GM21423 (cell line): Measurements from ENCODE around the gene FAM47E.

Source experiments
- ATAC-seq: cut with Tn5 transposase; IDR thresholded peaks from one replicate; pipeline ENCODE4 v1.9.1; 2021; ENCODE audit warnings: mild to moderate bottlenecking, moderate library complexity; ENCODE audit not compliant: unreplicated experiment

FAM47E gene

GRCh38 chr4:76298227-76298626 lies 46.7 kb downstream of the FAM47E start:
- ATAC-seq = no peak

GRCh38 chr4:76300012-76300411 lies 48.5 kb downstream of the FAM47E start:
- ATAC-seq = no peak

GRCh38 chr4:76301068-76301774 lies 49.7 kb downstream of the FAM47E start:
- ATAC-seq = peak; percentile 99

DNA sequence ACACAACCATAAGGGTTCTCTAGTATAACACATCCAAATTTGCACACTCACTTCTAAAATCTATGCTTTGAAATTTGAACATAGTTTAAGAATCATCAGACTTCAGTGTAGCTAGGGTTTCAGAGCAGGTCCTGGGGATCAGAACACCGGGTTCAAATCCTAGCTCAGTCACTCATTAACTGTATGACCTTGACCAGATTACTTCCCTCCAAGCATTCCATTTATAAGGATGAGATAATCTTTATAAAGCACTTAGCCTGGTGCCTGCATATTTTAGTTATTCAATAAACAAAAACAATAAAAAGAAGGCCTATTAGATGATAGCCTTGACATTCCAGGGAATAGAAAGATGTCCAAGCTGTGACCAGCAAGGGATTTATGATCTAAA lies 50.2 kb downstream of the FAM47E start:
- ATAC-seq = no peak

DNA sequence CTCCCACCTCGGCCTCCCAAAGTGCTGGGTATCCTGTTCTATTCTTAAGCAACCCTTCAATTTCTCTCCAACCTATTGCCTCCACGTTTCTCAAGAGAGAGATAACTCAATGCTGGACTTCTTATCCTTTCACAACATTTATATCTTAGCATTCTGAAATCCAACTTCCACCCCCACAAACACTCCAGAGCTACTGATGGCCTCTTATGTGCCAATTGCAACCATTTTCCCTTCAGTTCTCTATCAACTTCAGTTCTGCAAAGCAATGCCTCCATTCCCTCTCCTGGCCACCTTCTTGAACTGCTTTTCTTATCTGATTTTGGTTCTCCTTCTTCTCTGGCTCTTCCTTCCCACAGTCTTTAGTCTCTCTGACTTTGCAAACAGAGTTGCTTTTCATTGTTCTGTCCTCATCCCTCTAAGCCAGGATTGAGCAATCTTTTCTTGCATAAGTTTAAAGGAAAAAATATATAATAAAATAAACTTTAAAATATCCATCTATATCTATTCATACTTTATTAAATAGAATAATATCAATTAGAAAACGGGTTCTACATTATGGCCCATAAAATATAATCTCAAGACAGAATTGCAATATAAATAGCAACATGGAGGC lies 51.4 kb downstream of the FAM47E start:
- ATAC-seq = no peak

- ATAC-seq = no peak
These were observed 53.6 kb downstream of the FAM47E start for GRCh38 chr4:76305033-76305687.

GRCh38 chr4:76305971-76306881 lies 54.7 kb downstream of the FAM47E start, which contains the start of gene STBD1:
Gene STBD1, plus strand, starts transcription at chr4:76306733. Its CDS starts 37 bp downstream, at chr4:76306770.
- peak; percentile 33 for ATAC-seq

DNA sequence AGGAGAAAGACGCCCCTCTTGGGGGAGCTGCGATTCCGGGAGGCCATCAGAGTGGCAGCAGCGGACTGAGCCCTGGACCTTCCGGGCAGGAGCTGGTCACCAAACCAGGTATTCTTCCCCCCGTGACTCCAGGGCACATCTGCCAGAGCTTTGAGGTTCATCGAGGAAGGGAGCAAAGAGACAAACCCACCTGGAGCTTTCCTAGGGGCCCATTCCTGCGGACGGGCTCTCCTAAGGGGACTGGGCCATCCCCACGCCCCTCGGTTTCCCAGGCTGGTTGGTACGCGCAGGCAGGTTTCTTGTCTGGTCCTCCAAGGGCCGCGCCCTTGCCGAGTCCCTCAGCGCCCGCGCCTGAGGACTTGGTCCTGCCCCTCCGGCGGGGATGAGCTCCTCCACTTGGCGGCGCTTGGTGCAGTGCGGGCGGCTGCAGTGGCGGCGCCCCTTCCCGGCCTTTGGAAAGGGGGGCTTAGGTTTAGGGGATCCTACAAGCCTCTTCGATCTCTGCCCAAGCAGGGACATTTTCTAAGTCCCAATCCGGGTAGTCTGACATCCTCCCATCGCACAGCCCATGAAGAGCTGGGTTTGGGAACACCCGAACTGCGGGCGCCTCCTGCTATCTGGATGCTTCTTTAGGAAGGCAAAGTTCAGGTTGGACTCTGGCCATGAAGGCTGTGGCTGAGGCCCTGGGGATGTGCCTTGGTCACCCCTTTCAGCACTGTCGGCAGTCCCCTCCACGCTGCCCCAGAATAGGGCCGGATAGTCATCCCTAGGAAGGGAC lies 55.5 kb downstream of the FAM47E start:
- no peak for ATAC-seq

GRCh38 chr4:76307660-76308014 lies 56.1 kb downstream of the FAM47E start:
- no peak for ATAC-seq

DNA sequence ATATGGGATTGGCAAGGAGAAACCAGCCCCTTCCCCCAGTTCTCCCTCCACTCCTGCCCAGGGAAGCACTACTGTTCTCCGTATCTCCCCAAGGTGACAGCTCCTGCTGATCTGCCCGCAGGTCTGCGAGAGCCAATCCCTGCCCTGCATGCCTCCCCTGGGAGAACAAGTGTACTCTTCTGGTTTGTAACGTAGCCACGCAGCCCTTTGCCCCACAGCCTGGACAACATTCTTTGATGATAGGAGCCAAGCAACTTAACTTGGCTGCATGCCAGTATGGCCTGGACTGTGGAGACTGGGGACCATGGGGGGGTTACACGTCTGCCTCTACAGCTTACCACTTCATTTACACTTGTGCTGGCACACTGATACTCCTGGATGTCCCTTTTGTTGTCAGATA lies 57.0 kb downstream of the FAM47E start:
- no peak for ATAC-seq

GRCh38 chr4:76309939-76310550 lies 58.5 kb downstream of the FAM47E start:
- no peak for ATAC-seq

- no peak for ATAC-seq
These were observed 59.2 kb downstream of the FAM47E start for GRCh38 chr4:76310683-76311082.

GRCh38 chr4:76311896-76312331 lies 60.4 kb downstream of the FAM47E start:
- ATAC-seq = no peak

DNA sequence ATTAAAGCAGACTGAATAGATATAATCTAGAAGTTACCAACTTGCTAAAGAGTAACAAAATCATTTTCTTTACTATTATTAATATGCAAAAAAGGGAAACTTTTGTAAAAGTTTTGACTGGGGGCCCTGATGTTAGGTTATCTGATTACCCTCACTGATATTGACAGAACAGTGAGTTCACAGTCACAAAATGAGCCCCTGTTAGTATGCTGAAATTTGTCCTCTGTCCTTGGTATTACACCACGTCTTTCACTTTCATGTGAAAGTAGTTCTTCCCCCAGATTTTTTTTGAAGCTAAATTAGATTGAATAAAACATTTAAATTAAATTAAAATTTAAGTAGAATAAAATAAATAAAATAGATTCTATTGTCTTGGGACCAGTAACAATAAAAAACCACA lies 60.9 kb downstream of the FAM47E start:
- ATAC-seq = no peak

DNA sequence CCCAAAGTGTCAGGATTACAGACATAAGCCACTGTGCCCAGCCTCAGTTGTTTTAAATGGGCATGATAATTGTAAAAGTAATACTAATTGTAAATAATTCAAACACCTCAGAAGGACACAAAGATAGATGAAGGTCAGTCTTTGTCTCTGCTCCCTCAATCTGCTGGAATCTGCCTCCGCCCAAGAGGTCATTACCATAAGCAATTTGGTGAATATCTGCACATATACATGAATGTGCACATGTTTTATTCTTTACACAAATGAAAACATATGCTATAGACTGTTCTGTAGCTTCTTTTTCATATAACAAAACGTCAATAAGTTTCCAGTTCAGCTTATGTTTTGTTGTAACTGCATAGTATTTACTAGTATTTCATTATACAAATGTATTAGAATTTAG lies 62.0 kb downstream of the FAM47E start:
- ATAC-seq = no peak

GRCh38 chr4:76315267-76315918 lies 63.9 kb downstream of the FAM47E start:
- ATAC-seq = no peak

- ATAC-seq = no peak
These were observed 64.6 kb downstream of the FAM47E start for GRCh38 chr4:76316131-76316530.

DNA sequence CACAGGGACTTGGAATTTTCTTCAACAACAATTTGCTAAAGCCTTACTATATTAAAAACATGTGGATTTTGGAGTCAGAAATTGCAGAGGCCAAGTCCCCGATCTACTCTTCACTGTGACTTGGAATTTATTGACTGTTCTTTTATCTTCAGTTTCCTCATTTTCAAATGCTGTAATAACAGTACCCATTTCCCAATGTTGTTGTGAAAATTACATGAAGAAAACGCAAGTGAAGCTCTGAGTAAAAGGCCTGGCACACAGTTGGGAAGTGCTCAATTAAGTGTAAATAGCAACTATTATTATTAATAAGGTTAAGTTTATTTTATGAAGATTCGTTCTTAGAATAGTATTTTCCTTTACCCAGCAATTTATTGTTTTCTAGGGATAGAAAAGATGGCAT lies 70.7 kb downstream of the FAM47E start:
- no peak for ATAC-seq

DNA sequence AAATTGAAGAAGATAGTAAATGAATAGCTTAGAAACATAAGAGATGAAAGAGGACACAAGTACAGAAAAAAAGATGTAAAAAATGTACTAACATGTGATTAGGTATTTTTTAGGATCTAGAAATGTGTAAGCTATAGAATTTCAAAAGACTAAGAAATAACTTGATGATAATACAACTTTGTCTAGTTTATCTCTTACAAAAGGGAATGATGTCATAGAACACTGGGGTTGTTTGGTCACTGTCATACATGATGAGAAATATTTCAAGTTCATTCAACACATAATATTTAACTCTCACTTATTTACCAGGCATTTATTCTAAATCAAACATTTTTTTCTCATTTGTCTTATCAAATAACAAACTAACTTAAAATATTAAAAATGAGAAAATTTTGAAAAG lies 73.6 kb downstream of the FAM47E start:
- ATAC-seq = no peak
